ENCODE measurements around the gene PBX1. TPM values are rescaled to one million over a fixed set of nuclear protein-coding genes. Genes with fewer than 3 reads are reported as not detected.

The PBX1 gene
- total and polyA plus RNA-seq, 2 donors (not counting 3 experiments of a cell fraction or from before 2014, with no cell fraction given): 10.7 to 24.1 TPM

DNA sequence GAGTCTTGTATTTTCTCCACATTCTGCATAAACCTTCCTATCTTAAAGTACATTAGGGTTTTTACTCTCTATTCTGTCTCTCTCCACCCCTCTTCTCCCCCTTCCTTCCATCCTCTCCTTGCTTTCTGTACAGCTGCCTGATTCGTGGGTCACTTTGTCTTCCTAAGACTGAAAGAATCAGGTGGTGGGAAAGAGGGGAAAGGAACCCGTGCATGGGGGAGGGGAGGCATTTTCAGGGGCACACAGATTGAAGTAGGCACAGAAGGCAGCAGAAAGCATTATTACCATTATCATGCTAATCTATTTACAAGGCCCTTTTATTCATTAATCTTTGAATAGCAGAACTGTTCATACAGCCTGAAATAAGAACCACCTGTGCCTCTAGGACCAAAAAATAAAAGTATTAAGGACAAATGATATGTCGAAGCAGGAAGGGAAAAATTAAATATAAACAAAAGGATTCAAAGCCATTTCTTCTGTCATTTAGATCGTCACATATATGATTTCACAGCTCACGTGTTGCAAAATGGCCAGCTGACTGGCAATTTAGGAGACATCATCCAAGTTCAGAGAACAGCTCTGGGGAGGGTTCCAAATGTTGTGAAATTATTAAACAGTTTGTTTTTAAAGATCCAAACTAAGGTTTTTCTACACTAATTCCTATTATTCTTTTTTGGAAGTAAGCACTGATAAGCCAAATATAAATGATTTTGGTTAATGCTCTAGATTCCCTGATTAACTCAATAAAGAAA is 154.6 kb downstream of the PBX1 start:
- CTCF ChIA-PET: no interaction called here
- no peaks in the 10 kb centered on the region for H3K9me1 ChIP-seq (replicated peaks; ENCODE audit: control insufficient read depth, extremely low read depth, insufficient read depth, low read length)
- dilution Hi-C loops (cut with MboI; ENCODE audit: extremely low pct_ligation_motif_present, low sequenced_read_pairs): no loop called here

More for the DNA sequence above, 154.6 kb downstream of the PBX1 start:
- no peak overlapping the region for H3K4me3 ChIP-seq (replicated peaks in 1 of 3; ENCODE audit: insufficient read depth in 1 of 3, low read depth in 1 of 3, low read length in 3 of 3)
- DNase-seq (ENCODE audit: low read depth, low spot score) (no peak), FAIRE-seq (no peak)
- H3K9ac ChIP-seq (replicated peaks; ENCODE audit: extremely low read depth, insufficient read depth, low read length): no peak overlapping the region
- H4K20me1 ChIP-seq (replicated peaks; ENCODE audit: control insufficient read depth, extremely low read depth, insufficient read depth, low read length): no peaks in the 10 kb centered on the region
- no peaks in the 10 kb centered on the region for H3K36me3 ChIP-seq (ENCODE audit: control insufficient read depth in 2 of 2, extremely low read depth in 1 of 2, insufficient read depth in 2 of 2, low read length in 2 of 2)
- TF ChIP-seq, protein P1, sequence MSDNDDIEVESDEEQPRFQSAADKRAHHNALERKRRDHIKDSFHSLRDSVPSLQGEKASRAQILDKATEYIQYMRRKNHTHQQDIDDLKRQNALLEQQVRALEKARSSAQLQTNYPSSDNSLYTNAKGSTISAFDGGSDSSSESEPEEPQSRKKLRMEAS (IDR thresholded peaks at IDR 0.05; ENCODE audit: insufficient read depth, insufficient read length): no peak
- TF ChIP-seq GATA2 (IDR thresholded peaks at IDR 0.05; ENCODE audit: insufficient read depth, insufficient read length, low read depth, low read length) (no peak), POLR2AphosphoS5 (IDR thresholded peaks at IDR 0.05; ENCODE audit: insufficient read depth, low read depth, low read length) (no peak), MYC (IDR thresholded peaks at IDR 0.05; ENCODE audit: low read depth, low read length) (no peak), POLR2A (IDR thresholded peaks at IDR 0.05; ENCODE audit: low read depth, low read length) (no peak), EZH2 (IDR thresholded peaks at IDR 0.05; ENCODE audit: borderline replicate concordance, low read depth, low read length, severe bottlenecking) (no peak), JUN (IDR thresholded peaks at IDR 0.05; ENCODE audit: borderline replicate concordance, insufficient read depth, insufficient read length, low read depth) (no peak), FOS (IDR thresholded peaks at IDR 0.05; ENCODE audit: borderline replicate concordance, insufficient read depth, low read length) (no peak)
- TF ChIP-seq, protein P2, sequence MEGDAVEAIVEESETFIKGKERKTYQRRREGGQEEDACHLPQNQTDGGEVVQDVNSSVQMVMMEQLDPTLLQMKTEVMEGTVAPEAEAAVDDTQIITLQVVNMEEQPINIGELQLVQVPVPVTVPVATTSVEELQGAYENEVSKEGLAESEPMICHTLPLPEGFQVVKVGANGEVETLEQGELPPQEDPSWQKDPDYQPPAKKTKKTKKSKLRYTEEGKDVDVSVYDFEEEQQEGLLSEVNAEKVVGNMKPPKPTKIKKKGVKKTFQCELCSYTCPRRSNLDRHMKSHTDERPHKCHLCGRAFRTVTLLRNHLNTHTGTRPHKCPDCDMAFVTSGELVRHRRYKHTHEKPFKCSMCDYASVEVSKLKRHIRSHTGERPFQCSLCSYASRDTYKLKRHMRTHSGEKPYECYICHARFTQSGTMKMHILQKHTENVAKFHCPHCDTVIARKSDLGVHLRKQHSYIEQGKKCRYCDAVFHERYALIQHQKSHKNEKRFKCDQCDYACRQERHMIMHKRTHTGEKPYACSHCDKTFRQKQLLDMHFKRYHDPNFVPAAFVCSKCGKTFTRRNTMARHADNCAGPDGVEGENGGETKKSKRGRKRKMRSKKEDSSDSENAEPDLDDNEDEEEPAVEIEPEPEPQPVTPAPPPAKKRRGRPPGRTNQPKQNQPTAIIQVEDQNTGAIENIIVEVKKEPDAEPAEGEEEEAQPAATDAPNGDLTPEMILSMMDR (IDR thresholded peaks at IDR 0.05; ENCODE audit: extremely low read depth in 1 of 2, insufficient read depth in 1 of 2, low read depth in 1 of 2, low read length in 2 of 2): no peak
- H3K27me3 ChIP-seq (ENCODE audit: control insufficient read depth in 2 of 2, insufficient read depth in 2 of 2, low read length in 2 of 2): no peaks in the 10 kb centered on the region
- no peak overlapping the region for H3K4me2 ChIP-seq (ENCODE audit: insufficient read depth, low read length)
- intact Hi-C loops (cut with micrococcal nuclease): loop anchor here (2.0 kb wide), 2 partner anchors 73 to 155 kb away; partner anchors contain the start of gene PBX1
- no peak overlapping the region for H3K27ac ChIP-seq (ENCODE audit: insufficient read depth, low read depth, low read length)
- H3K9me3 ChIP-seq (replicated peaks; ENCODE audit: control insufficient read depth, insufficient read depth, low read length): no peaks in the 10 kb centered on the region
- H3K79me2 ChIP-seq (ENCODE audit: control insufficient read depth, insufficient read depth, low read length): no peaks in the 10 kb centered on the region
- peaks cover 21% of the 10 kb centered on the region for H3K4me1 ChIP-seq (ENCODE audit: control insufficient read depth, extremely low read depth, insufficient read depth, low read length)
- no peak overlapping the region for H2AFZ ChIP-seq (ENCODE audit: low read depth, low read length)
- POLR2A ChIA-PET: no interaction called here
- BruUV-seq (replicated peaks): no TSS peak
